HG03039 (cell line): Measurements from ENCODE around the gene XRCC2.

Source experiments
- ATAC-seq: cut with Tn5 transposase; IDR thresholded peaks from one replicate; pipeline ENCODE4 v1.9.1; 2021; ENCODE audit warnings: mild to moderate bottlenecking, moderate library complexity; ENCODE audit not compliant: unreplicated experiment

XRCC2 gene

DNA sequence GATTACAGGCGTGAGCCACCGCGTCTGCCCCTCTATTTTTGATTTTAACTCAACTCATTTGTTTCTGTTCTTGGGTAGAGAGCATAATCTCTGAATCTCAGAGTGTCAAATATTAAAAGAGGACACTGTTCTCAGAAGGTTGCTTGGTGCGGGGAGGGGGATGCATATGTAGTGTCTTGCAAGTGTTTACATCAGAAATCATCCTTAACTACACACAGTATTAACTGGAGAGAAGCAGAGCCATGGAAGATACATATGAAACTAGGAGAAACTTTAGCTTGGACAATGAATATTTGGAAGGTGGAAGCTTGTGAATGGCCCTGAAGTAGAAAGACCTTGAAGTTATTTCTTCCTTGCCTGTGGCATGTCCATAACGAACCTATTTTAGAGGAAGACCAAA is 57.5 kb downstream of the XRCC2 start:
- no peak for ATAC-seq

DNA sequence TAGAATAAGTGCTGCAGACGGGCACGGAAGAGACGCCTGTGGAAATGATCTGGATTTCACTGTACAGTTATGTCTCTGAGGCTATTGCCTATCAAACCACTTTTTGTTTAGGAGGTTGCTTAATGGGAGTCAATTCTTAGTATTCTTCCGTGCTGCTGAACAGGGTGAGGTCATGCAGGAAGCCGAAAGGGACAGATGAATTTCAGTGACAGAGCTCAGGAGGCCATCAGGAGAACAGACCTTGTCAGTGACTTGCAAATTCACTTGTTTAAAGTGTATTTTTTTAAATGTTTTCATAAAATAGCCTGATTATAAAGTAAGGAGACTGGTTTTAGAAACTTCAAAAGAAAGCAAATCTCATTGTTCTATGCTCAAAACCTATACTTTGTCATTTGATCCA is 58.9 kb downstream of the XRCC2 start:
- no peak for ATAC-seq

DNA sequence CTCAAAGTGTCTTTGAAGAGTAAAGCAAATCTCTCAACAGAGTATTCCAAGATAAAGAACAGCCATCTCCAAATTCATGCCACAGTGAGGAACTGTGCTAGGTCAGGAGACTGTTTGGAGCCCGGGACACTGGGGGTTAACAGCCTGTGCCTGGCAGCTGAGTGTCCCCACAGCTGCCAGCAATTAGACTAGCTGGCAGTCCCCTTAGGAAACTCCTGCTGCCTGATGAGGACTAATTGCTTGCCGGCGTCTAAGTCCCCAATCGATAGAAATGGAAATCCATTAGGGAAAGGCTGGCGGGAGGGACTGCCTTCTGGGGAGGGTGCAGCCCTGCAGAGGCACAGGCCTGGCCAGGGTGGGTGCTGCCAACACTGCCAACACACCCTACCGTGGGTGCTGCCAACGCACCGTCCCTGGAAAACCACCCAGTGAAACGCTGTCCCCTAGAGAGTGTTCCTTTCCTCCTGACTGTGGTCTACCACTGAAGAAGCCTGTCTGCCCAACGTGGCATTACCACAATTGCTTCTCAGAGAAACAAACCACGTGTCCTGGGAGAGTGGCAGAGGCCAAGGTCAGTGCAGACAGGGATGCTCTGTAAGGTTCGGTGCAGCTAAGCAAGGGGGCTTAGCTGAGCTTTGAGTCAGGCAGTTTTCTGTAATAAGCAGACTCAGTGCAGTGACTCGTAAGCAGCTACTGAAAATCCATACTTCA is 60.8 kb downstream of the XRCC2 start:
- no peak for ATAC-seq

DNA sequence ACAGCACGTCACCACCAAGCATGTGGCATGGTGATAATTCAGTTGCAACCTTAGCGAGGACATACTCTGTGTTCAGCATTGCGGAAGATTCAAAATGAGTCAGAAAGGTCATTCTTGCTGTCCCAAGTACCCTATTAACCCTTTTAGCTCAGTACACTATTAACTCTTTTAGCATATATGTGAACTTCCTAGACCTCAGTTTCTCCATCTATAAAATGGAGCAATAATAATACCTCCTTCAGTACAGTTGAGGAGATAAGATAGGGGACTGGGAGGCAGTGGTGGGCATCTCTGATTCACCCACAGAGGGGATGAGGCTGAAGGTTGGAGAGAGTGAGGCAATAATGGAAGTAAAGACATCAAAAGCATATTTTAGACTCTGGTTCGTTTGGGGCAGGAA is 67.3 kb downstream of the XRCC2 start:
- ATAC-seq, result no peak

DNA sequence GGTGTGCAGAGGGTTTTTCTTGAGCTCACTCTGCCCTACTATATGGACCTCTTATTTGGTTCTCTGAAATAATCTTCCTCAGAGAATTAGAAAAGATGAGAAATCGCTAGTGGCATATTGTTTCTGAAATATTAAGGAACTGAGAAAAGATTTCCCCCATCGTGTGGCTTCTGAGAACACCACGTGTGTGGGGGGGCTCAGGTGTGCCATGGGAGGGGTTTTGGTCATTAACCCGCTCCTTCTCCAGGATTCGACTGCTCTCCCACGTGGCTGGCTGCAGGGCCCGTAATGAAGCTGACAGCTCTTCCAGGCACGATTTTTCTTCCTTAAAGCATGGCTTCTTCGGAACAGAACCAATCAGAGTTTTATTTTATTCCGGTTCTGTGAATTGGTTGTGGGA is 67.7 kb downstream of the XRCC2 start:
- no peak for ATAC-seq

DNA sequence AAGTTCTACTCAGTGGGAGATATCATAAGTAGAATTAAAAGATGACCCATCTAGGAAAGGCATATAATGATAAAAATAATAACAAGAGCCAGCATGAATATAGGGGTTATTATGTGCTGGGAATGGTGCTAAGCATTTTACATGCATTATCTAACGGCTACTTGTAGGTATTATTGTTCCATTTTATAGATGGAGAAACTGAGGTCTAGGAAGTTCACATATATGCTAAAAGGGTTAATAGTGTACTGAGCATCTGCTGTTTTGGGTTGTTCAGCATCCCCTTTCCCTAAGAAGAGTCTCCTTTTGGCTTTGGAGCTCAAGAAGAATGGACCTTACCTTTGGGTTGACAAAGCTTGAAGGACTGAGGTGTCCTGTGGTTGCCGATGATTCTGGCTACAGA is 68.9 kb downstream of the XRCC2 start:
- no peak for ATAC-seq

DNA sequence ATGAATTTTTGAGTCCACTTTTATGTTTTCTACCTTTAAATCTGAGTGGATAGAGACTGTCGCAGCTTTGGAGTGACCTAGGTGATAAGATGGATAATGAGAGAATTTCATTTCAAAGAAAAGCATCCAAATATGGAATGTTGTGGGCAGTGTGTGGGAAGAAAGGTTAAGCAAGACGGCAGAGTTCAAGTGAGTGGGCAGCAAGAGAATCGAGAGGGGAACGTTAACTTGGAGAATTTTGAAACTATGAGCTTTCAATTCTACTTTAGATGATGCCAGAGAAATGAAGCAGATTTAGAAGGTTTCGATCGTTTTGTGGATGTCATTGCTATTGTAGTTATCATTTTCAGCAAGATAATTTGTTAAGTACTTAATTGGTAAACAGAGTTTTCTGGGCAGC is 73.0 kb downstream of the XRCC2 start:
- no peak for ATAC-seq

DNA sequence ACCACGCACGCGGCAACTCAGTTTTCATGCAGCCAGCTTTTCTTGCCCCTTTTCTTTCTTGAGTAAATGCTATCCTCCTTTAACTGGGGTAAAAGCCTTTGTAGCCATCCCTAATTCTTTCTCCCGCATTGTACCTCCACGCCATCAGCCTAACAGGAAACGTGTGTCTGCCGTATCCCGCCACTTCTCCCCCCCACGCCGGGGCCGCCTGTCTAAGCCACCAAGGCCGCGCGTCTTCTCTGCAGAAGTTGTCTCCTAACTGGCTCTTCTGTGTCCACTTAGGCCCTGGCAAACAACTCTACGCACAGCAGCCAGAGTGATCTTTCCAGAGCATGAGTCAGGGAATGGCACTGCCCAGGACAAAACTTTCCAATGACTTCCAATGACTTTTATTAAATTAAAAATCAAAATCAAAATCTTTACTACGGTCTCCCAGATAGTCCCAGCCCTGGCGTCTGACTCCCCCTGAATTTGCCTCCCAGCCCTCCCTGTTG is 74.6 kb downstream of the XRCC2 start:
- no peak for ATAC-seq

DNA sequence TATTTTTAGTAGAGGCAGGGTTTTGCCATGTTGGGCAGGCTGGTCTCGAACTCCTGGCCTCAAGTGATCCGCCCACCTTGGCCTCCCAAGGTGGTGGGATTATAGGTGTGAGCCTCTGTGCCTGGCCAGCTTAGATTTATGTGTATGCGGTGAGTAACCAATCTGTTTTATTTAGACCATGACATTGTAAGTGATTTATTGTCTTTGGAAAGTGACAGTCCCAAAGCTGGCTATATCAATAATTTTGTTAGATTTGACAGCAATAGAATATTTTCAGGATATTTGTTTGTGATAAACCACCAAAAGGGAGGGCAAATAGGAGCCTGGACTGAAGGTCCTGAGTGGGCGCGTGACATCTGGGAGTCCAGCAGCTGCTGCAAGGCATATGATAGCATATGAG is 75.7 kb downstream of the XRCC2 start:
- ATAC-seq, result no peak

DNA sequence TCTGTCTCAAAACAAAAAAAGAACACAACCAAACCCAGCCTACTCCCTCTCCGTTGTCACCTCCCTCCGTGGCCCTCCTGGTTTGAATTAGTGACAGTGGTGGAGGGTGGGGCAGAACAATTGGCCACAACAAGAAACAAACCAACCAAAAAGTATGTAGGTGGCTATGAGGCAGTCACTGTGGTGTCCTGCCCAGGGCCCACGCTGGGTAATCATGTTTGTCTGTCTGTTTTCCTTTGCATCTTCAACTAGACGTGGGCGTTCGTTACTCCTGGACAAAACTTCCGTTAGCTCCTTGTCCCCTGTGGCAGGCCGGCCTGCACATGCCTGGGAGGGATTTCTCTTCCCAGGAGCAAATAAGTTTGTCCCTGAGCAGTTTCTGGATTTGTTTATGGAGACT is 78.4 kb downstream of the XRCC2 start:
- ATAC-seq, result no peak

DNA sequence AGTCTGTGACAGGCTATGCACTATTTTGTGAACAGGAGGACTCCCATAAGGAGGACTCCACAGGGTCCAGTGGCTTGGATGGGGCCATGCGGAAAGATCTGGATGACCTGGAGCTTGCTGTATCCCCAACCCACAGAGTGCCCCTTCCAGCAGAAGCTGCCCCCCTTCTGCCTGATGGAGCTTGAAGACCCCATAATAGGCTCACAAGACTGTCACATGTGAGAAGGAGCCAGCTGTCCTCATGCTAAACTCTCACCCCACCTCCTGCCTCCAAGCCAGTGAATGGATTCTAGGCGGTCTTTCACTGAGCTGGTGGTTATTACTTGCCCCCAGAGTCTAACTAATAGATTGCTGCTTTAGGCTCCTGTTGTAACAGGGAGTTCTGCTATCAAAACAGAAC is 79.1 kb downstream of the XRCC2 start:
- no peak for ATAC-seq
